Glutamatergic neuron (in vitro differentiated cells): ENCODE data around the gene SWAP70. TPM values are rescaled to one million over a fixed set of nuclear protein-coding genes. Genes with fewer than 3 reads are reported as not detected.

Experiments used
- DNase-seq: peaks from one replicate; pipeline ENCODE4 v3.0.0; 2022
- H3K27ac Mint-ChIP-seq: one replicate; pipeline ENCODE4 v1.8.0; 2020; ENCODE audit warnings: mild to moderate bottlenecking, mixed read lengths, inconsistent platforms; ENCODE audit not compliant: unreplicated experiment
- H3K27me3 Mint-ChIP-seq: one replicate; pipeline ENCODE4 v1.8.0; 2020; ENCODE audit warnings: mild to moderate bottlenecking, moderate library complexity, mixed read lengths, inconsistent platforms; ENCODE audit not compliant: unreplicated experiment
- H3K36me3 Mint-ChIP-seq: one replicate; pipeline ENCODE4 v1.8.0; 2020; ENCODE audit warnings: mild to moderate bottlenecking, mixed read lengths, inconsistent platforms; ENCODE audit not compliant: unreplicated experiment
- H3K4me1 Mint-ChIP-seq: one replicate; pipeline ENCODE4 v1.8.0; 2020; ENCODE audit warnings: mild to moderate bottlenecking, low read depth, mixed read lengths, inconsistent platforms; ENCODE audit not compliant: unreplicated experiment
- H3K4me3 Mint-ChIP-seq: one replicate; pipeline ENCODE4 v1.8.0; 2020; ENCODE audit warnings: mild to moderate bottlenecking, mixed read lengths, inconsistent platforms; ENCODE audit not compliant: unreplicated experiment
- H3K9me3 Mint-ChIP-seq: one replicate; pipeline ENCODE4 v1.8.0; 2020; ENCODE audit warnings: mild to moderate bottlenecking, moderate library complexity, mixed read lengths, inconsistent platforms; ENCODE audit not compliant: unreplicated experiment
- CTCF ChIP-seq: fragments of 200-600 bp; sonication (generic); IDR thresholded peaks from one replicate; pipeline ENCODE4 v1.5.0; 2021; ENCODE audit not compliant: partially characterized antibody, unreplicated experiment
- total RNA-seq: library from RNA; stranded (reverse); fragmentation: NEBNext Ultra II Directional; extraction: Animal tissue kit (Norgen Biotek cat#: 25700); gene quantifications from one replicate; pipeline ENCODE4 v1.2.1, GENCODE V29; 2021; ENCODE audit not compliant: unreplicated experiment

The SWAP70 gene
- total RNA-seq, 1 donor from 2014 or later, result 8.7 TPM

GRCh38 chr11:9678576-9678975, 14.7 kb downstream of the SWAP70 start:
- Mint-ChIP-seq H3K9me3 (no peaks in the 10 kb centered on the region), H3K27ac (no peak overlapping the region), H3K36me3 (no peaks in the 10 kb centered on the region), H3K27me3 (peaks cover 3% of the 10 kb centered on the region), H3K4me3 (no peak overlapping the region), H3K4me1 (peaks cover 3% of the 10 kb centered on the region)
- DNase-seq, result no peak
- no peak for TF ChIP-seq CTCF

- DNase-seq, result no peak
- Mint-ChIP-seq H3K9me3 (no peaks in the 10 kb centered on the region), H3K4me3 (no peak overlapping the region), H3K27ac (no peak overlapping the region), H3K27me3 (peaks cover 3% of the 10 kb centered on the region), H3K4me1 (peaks cover 10% of the 10 kb centered on the region), H3K36me3 (no peaks in the 10 kb centered on the region)
- no peak for TF ChIP-seq CTCF
These were observed 16.2 kb downstream of the SWAP70 start for GRCh38 chr11:9680028-9680427.

- no peak overlapping the region for H3K4me3 Mint-ChIP-seq
- peaks cover 7% of the 10 kb centered on the region for H3K4me1 Mint-ChIP-seq
These were observed 17.9 kb downstream of the SWAP70 start for GRCh38 chr11:9681583-9682372.

GRCh38 chr11:9687711-9688477, 24.0 kb downstream of the SWAP70 start:
- TF ChIP-seq CTCF, result no peak
- Mint-ChIP-seq H3K4me1 (peaks cover 7% of the 10 kb centered on the region), H3K4me3 (no peak overlapping the region)

More at GRCh38 chr11:9681583-9682372, 17.9 kb downstream of the SWAP70 start:
- DNase-seq, result no peak
- no peaks in the 10 kb centered on the region for H3K9me3 Mint-ChIP-seq
- TF ChIP-seq CTCF, result no peak
- H3K27me3 Mint-ChIP-seq, result no peaks in the 10 kb centered on the region
- no peak overlapping the region for H3K27ac Mint-ChIP-seq
- no peaks in the 10 kb centered on the region for H3K36me3 Mint-ChIP-seq

More at GRCh38 chr11:9687711-9688477, 24.0 kb downstream of the SWAP70 start:
- no peak for DNase-seq
- no peak overlapping the region for H3K27ac Mint-ChIP-seq
- H3K36me3 Mint-ChIP-seq, result no peaks in the 10 kb centered on the region
- H3K27me3 Mint-ChIP-seq, result no peaks in the 10 kb centered on the region
- no peaks in the 10 kb centered on the region for H3K9me3 Mint-ChIP-seq
